AML-193 (cell line): ENCODE results near the gene IGFN1.

Experiments used
- DNase-seq, 2 experiments: peaks; one replicate each; lab custom pipeline; 2025; lab: John Stamatoyannopoulos, UW

IGFN1 gene

DNA sequence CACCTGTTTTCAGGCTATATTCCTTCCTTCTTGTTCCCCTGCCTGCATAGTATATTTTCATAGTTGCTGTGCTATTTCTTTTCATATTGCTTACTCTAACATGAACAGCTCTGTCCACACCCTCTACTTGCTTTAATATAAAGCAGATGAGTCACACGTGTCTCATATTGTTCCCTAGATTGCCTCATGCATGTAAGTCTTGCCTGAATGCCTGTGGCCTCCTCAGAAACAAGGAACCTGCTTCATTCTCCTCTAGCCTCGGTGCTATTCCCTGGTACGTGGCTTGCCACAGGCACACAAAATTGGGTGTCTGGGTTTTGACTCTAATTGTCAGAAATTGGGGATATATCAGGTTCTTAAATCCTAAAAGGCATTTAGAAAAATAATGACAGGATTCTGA, 76.2 kb downstream of the IGFN1 start:
- no peak for DNase-seq

DNA sequence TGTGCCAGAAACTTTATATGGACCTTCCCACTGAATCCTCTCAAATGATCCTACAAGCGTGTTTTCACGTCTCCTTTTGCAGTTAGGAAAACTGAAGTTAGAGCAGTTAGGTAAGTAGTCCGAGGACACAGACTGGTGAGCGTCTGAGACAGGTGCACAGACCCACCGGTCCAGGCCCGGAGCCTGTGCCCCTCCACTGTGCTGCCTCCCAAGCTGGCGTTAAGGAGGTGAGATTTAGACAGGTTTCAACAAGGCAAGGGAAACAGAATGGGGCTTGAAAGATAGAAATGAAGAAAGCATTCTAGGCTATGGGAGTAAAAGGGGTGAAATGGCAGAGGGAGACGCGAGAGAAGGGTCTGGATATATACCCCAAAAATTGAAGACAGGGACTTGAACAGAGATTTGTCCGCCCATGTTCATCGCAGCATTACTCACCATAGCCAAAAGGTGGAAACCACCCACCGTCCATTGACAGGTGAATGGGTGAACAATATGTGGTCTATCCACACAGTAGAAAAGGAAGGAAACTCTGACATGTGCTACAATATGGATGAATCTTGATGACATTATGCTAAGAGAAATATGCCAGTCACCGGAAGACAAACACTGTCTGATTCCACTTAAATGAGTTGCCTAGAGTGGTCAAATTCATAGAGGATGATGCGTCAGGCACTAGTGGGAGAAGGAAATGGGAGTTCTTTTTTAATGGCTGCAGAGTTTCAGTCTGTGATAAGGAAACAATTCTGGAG, 77.0 kb downstream of the IGFN1 start:
- no peak for DNase-seq

DNA sequence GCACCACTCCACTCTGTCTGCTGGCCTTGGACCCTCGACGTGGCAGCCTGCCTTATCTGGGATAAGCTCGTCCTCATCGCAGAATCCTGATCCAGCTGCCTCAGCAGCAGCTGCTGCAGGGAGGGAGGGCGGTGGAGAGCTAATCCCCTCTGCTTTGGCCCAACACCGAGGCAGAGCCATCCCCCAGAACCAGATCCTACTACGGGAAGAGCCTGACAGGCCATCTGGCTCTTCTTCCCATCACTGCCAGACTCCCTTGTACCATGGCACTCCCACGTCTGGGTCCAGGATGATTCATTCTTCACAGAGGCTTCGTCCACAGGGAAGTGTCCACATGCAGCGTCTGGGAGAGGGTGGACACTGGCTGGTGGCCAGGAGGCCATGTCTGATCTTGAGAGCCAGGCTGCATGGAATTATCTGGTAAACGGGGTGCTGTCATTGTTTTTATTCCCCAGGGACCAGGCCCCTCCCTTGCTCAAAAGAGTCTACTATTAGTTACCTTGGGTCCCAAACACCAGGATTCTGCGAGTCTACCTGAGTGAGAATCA, 78.1 kb downstream of the IGFN1 start:
- DNase-seq: no peak

DNA sequence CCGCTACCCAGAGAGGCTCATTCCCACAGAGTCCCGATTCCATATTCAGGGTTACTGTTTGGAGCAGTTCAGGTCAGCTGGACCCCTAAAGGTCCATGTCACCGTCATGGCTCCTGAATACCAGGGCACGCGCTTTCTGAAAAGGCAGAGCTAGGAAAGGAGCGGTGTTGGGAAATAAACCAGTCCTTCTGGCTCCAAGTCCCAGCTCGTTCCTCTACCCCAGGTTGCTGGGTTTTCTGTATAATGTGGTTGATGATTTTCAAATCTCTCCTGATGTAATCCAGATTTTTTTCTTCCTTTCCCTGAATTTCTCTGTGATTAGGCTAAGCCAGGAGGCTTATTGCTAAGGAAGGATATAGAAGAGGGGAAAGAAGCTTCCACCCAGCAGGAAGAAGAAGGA, 78.7 kb downstream of the IGFN1 start:
- no peak for DNase-seq

DNA sequence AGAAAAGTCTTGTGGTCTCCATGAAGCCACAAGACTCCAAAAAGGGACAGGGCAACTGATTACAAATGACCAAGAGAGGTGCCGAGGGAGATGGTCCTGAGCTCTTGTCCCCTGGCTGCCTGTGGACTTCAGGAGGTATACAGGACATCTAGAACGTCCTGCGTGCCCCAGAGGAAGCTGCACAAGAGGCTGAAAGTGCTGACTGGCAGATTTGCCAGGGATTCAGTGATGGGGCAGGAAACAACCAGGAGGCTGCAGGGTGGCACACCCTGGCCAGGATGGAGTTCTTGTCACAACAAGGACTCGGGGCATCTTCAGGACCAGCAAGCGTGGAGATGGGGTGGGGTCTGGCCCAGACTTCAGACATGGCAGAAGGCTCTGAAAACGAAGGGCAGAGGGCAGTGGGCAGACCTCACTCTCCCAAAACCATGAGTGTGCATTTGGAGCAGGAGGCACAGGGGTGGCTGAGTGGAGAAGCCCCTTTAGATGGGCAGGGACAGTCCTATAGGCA, 79.3 kb downstream of the IGFN1 start:
- no peak for DNase-seq

DNA sequence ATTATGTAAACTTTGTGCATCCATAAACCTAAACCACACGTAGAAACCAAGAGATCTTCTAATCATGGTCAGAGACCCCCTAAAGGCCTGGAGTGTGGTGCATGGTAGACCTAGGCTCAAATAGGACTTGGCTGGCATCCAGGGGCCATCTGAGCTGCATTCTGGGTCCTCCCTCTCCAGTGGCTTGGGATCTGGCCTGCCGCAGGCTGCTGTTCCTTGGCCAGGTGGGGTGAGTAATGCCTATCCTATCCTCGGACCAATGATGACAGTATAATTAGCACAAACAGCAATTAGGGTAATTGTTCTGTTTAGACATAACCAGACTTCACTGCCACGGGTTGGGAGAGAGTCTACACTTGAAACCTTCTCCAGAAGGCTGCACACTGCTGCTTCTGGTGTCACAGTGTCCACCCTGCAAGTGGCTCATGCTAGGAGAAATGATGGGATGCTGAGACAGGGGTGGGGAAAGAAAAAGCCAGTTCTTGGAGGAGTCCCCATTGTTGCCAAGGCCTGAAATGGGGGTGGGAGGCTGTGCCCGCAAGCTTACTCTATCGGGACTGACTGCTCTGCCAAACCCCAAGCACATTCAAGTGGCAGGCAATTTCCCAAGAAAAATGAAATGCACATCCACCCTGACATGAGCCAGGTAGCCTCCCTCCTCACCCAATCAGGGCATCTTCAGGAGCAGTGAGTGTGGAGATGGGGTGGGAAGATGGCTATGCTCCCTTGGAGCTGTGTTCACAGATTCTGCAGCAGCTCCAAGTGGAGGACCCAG, 80.2 kb downstream of the IGFN1 start:
- DNase-seq: no peak

DNA sequence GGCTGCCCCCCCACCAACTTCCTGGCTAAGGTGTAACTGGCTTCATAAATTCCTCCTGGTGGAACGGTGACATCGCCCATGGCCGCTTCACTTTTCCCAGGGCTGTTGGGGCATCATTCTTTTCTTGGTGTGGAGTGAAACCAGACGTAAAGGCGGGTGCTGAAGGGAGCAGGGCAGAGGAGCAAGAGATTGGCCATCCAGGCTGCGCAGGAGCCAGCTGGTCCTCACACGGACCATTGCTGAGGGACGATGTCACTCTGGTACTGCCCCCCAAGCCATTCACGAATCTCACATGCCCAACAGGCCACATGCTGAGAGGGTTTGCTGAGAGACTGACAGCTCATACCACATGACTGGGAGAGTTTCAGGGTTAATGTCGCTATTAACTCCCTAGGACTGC, 82.2 kb downstream of the IGFN1 start:
- no peak for DNase-seq

GRCh38 chr1:201274616-201275252, 84.1 kb downstream of the IGFN1 start:
- no peak for DNase-seq

DNA sequence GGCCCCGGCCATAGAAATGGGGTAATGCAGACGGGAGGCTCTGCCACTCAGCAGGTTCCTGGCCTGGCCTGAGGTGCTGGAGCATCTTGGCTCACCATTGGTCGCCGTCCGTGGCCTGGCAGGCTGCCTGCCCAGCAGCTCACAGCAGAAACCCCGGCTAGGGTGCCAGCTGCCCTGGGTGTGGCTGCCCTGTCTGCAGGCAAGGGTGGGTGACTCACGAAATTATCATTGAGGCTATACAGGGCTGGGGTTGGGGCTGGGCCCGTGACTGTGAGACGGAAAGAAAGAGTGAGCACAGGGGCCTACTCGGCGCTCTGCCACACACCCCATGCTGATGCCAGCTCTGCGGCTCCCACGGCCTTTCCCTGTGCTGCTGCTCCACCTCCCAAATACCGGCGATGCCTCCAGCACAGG, 84.6 kb downstream of the IGFN1 start:
- DNase-seq: no peak

GRCh38 chr1:201276891-201277290, 86.3 kb downstream of the IGFN1 start:
- DNase-seq: no peak

- no peak for DNase-seq
Measured at GRCh38 chr1:201277441-201277840, 86.8 kb downstream of the IGFN1 start.
